Mammary epithelial cell (primary cell): ENCODE data around the gene CAMK2B.

ENCODE experiments used
- EZH2 ChIP-seq: IDR thresholded peaks from 2 replicates; pipeline ENCODE4 v1.6.1; 2012; ENCODE audit warnings: low read length, inconsistent platforms, borderline replicate concordance
- TF ChIP-seq, protein P1 (sequence below), 2 donors: IDR thresholded peaks in 1 of 2; conservative IDR thresholded peaks in 1 of 2; 2 replicates each; pipeline ENCODE4 v1.5.1; 2011 to 2012; ENCODE audit warnings: inconsistent platforms in 2 of 2, low read length in 2 of 2, mild to moderate bottlenecking in 2 of 2, control low read depth in 1 of 2, low read depth in 1 of 2; ENCODE audit not compliant: insufficient read depth in 1 of 2; ENCODE audit errors: extremely low read depth in 1 of 2

DNA sequence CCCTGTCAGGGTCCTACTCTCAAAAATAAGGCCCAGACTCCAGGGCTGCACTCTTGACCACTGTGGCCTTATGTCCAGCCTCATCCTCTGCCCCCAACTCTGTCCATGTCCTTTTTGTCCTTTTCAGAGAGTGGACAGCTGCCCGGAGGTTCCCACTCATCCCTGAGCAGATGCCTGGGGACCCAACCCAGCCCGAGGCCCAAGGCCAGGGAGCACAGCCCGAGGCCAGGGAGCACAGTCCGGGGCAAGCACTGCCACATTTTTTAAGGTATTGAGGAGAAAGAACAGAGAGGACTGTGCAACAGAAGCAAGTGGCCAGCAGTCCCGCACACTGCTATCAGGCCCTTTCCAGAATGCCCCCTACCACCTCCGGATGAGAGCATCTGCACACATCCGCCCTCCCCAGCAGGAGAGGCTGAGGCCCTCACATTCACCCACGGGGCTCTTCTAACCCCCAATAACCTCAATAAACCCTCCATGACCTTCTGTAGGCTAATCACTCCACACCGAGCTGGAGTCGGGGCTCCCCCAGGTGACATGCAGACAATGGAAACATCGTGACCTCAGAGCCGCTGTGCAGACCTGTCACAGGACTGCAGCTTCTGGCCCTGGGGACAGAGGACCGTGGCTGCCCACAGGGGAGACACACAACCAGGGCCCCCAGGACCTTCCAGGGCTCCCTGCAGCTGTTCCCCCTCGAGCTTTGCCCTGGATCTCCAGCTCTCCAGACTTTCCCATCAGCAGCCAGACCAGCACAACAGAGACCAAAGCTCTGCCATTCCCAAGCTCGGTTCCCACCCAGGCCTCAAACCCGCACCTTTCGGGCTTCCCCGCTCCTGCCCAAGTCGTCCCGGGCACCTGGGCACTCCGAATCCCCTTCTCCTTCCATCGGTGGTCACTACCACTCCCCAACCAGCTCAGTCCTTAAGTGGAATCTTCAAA, 51.4 kb downstream of the CAMK2B start:
- TF ChIP-seq, protein P1, sequence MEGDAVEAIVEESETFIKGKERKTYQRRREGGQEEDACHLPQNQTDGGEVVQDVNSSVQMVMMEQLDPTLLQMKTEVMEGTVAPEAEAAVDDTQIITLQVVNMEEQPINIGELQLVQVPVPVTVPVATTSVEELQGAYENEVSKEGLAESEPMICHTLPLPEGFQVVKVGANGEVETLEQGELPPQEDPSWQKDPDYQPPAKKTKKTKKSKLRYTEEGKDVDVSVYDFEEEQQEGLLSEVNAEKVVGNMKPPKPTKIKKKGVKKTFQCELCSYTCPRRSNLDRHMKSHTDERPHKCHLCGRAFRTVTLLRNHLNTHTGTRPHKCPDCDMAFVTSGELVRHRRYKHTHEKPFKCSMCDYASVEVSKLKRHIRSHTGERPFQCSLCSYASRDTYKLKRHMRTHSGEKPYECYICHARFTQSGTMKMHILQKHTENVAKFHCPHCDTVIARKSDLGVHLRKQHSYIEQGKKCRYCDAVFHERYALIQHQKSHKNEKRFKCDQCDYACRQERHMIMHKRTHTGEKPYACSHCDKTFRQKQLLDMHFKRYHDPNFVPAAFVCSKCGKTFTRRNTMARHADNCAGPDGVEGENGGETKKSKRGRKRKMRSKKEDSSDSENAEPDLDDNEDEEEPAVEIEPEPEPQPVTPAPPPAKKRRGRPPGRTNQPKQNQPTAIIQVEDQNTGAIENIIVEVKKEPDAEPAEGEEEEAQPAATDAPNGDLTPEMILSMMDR (conservative IDR thresholded peaks at IDR 0.05 in 1 of 2, IDR thresholded peaks at IDR 0.05 in 1 of 2; ENCODE audit: extremely low read depth in 1 of 2, insufficient read depth in 1 of 2, low read depth in 1 of 2, low read length in 2 of 2), result no peak
- no peak for TF ChIP-seq EZH2
